SU-DHL-6 (cell line): ENCODE results near the gene PDC.
"Not testable (repeated sequence)": the region's sequence is repeated elsewhere in the genome, so short reads cannot be mapped to it uniquely, and the experiment has no call there.

ENCODE experiments used
- CTCF ChIP-seq: fragments of 200-600 bp; sonication (generic); IDR thresholded peaks from one replicate; pipeline ENCODE4 v1.5.1; 2017; ENCODE audit warnings: antibody characterized with exemption, mild to moderate bottlenecking, low read length, moderate library complexity; ENCODE audit not compliant: insufficient read depth, poor library complexity, severe bottlenecking
- EZH2phosphoT487 ChIP-seq: fragments of 200-600 bp; sonication (generic), shearing (Covaris generic); conservative IDR thresholded peaks from 2 replicates; pipeline ENCODE4 v1.6.1; 2018; ENCODE audit warnings: mild to moderate bottlenecking, antibody characterized with exemption, low read length, moderate library complexity, mixed read lengths

DNA sequence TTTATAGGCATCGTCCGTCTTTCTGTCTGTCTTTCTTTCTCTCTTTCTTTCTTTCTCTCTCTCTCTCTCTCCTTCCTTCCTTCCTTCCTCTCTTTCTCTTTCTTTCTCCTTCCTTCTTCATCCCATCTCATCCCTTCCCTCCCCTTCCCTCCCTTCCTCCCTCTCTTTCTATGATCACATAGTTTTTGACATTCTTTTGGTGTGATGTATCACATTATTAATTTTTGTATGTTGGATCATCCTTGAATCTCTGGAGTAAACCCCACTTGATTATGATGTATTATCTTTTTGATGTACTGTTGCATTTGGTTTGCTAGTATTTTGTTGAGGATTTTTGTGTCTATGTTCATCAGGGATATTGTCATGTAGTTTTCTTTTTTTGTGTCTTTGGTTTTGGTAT lies 59.5 kb downstream of the PDC start:
- not testable (repeated sequence) for TF ChIP-seq CTCF, EZH2phosphoT487
